ENCODE results near the gene CIBAR2.

- TF ChIP-seq CTCF (conservative IDR thresholded peaks at IDR 0.05 in 1 of 2, IDR thresholded peaks at IDR 0.05 in 1 of 2; ENCODE audit: low read depth in 1 of 2, low read length in 2 of 2), result no peak
- no peak for TF ChIP-seq EZH2 (IDR thresholded peaks at IDR 0.05; ENCODE audit: low read length, missing control alignments)
Observed at GRCh38 chr16:85134076-85134788, 22.0 kb upstream of the CIBAR2 start.

Data from fibroblast of lung (primary cell).